ENCODE measurements around the gene ZNF585A.
"Not testable (repeated sequence)": the region's sequence is repeated elsewhere in the genome, so short reads cannot be mapped to it uniquely, and the experiment has no call there.

Gene ZNF585A

DNA sequence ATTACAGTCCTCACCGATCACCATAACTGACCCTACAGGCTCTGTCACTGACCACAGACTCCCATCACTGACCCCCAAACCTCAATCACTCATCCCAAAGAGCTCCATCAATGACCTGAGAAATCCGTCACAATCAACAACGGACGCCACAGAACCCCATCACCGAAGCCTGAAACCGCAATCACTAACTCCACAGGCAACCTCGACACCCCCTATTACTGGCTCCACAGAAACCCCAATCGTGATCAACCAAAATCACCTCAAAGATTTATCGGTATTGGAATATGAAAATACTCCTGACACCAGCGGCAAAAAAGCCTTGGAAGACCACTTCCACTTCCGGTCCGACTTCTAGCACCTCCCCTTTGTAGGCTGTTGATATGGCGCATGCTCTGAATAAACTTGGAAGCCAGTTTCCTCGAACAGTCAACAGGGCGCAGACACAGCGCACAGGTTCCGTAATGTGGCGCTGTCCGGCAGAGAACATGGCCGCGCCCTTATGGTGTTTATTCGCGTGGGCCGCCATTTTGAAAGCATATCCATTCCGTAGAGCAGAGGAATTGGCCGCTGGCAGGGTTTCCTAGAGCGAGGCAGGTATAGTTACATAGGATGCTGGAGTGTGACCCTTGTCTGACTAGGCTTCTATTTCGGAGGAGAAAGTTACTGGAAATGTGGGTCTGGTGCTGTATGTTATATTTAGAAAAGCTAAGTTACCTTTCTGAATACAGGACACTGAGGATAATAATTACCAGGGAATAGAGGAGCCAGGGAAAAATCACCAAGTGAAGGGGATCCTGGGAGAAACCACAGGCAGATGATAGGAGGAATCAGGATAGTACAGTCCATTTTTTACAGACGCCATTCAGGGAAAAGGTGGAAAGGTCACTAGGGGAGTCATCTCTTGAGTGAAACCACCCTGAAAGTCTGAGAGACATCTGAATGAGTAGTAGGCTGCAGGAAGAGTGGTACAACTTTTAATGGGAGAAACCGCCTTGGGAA, at the start of gene ZNF585A:
Gene ZNF585A, minus strand, starts transcription at position 328 of the 999 bp plus-strand sequence. CDS start 2,785 bp downstream, outside the sequence.
- DNase-seq (ENCODE audit: low spot score) = peak; percentile 99

DNA sequence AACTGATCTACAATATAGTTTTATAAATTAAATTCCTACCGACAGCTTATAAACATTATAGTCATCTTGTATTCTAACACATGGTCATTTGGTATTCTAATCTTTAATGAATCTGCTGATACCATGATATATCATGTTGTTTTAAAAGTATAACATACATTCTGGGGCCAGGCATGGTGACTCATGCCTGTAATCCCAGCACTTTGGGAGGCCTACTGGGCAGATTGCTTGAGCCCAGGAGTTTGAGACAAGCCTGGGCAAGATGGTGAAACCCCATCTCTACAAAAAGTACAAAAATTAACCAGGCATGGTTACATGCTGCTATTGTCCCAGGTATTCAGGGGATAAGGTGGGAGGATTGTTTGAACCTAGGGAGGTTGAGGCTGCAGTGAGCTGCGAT, 48.6 kb upstream of the ZNF585A start:
- no peak for DNase-seq (ENCODE audit: low spot score)

GRCh38 chr19:37220383-37220782, 47.9 kb upstream of the ZNF585A start:
- no peak for DNase-seq (ENCODE audit: low spot score)

GRCh38 chr19:37218592-37218935, 46.1 kb upstream of the ZNF585A start:
- DNase-seq (ENCODE audit: low spot score) = no peak

- peak; percentile 97 for DNase-seq (ENCODE audit: low spot score)
Measured at GRCh38 chr19:37217775-37218591, 45.5 kb upstream of the ZNF585A start, which contains the start of gene ZNF383. TSS of gene ZNF383 (plus strand) at chr19:37218214. CDS start at chr19:37230454, 12,240 bp downstream.

DNA sequence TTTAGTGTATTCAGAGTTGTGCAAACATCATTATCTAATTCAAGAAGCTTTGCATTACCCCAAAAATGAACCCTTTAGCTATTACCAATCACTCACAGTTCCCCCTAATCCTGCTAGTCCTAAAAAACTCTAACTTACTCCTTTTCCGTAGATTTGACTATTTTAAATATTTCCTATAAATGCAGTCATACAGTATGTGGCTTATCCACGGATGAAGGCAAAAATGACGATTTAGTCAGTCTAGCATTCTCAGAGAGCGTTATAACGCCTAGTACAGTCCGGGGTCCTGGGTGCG, 44.9 kb upstream of the ZNF585A start:
- DNase-seq (ENCODE audit: low spot score) = no peak

DNA sequence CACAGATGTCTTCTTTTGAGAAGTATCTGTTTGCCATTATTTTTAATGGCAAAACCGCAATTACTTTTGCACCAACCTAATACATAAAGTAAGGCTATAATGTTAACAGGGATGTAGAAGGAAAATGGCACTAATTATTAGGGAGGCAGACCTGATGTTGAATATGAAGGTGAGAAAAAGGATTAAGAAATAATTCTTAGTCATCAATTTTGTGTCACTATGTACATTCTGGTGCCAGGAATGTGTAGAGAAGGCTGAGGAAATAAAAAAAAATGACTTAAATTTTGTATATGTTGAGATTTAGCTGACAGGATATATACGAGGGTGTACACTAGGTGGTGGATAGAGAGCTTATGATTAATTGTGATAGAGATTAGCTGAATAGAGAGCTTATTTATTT, 25.3 kb upstream of the ZNF585A start:
- DNase-seq (ENCODE audit: low spot score) = no peak

DNA sequence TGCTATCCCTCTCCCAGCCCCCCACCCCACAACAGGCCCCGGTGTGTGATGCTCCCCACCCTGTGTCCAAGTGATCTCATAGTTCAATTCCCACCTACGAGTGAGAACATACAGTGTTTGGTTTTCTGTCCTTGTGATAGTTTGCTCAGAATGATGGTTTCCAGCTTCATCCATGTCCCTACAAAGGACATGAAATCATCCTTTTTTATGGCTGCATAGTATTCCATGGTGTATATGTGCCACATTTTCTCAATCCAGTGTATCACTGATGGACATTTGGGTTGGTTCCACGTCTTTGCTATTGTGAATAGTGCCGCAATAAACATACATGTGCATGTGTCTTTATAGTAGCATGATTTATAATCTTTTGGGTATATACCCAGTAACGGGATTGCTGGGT, 24.6 kb upstream of the ZNF585A start:
- DNase-seq (ENCODE audit: low spot score) = not testable (repeated sequence)

DNA sequence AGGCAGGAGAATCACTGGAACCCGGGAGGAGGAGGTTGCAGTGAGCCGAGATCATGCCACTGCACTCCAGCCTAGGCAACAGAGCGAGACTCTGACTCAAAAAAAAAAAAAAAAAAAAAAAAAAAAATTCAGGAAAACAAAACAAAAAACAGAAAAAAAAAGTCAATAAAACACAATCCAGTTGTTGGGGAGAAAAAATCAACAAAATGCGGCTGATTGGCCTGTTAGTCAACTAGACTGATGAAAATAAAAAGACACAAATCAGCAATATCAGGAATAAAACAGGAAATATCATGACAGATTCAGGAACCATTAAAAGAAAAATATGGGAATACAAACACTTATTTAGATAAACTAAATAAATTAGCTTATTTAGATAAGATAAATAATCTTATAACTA, 22.8 kb upstream of the ZNF585A start:
- DNase-seq (ENCODE audit: low spot score) = not testable (repeated sequence)

DNA sequence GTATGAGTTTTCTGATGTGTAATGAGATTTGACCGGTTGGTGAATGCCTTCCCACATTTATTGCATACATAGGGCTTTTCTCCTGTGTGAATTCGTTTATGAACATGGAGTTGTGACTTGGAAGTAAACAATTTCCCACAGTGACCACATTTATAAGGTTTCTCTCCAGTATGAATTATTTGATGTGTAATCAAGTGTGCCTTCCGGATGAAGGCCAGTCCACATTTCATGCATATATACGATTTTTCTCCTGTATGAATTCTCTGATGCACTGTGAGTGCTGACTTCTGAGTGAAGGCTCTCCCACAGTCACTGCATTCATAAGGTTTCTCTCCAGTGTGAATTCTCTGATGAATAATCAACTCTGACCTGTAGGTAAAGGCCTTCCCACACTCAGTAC, 13.6 kb upstream of the ZNF585A start:
- not testable (repeated sequence) for DNase-seq (ENCODE audit: low spot score)

DNA sequence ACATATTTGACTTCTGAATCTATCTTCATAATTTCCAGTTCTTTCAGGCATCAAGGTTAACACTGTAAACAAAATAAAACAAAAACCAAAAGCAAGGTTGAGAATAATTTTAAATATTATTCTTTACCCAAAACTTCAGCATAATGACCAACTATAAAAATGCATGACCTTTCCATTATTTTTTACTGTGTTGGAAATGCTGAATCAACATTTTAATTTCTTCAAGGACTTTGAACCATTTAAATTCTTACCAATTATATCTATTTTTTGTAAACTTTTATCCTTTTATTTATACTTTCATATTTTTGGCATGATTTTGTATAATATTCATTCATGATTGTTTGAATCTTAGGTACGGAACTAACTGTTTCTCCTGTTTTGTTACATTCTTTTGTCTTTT, 6.9 kb downstream of the ZNF585A start:
- no peak for DNase-seq (ENCODE audit: low spot score)

DNA sequence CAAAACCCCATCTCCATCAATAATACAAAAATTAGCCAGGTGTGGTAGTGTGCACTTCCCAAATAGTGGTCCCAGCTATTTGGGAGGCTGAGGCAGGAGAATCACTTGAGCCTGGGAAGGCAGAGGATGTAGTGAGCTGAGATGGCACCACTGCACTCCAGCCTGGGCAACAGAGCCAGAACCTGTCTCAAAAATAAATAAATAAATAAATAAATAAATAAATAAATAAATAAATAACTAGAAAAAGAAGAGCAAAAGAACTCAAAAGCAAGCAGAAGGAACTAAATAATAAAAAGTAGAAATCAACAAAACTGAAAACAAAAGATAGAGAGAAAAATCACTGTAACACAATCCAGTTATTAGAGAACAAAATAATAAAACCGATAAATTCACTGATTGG, 12.3 kb downstream of the ZNF585A start:
- no peak for DNase-seq (ENCODE audit: low spot score)

DNA sequence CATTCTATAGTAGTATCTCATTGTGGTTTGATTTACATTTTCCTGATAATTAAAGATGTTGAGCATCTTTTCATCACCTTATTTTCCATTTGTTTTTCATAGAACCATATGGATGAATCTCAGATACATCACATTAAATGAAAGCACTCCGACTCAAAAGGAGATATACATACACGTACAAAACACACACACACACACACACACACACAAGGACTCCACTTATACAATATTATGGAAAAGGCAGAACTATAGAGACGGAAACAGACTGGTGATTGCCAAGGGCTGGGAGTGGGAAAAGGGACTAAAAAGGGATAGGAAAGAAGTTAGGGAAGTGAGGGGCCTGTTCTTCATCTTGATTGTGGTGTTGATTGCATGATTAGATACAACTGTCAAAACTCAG, 24.3 kb downstream of the ZNF585A start:
- no peak for DNase-seq (ENCODE audit: low spot score)

GRCh38 chr19:37136111-37136510, 36.4 kb downstream of the ZNF585A start:
- no peak for DNase-seq (ENCODE audit: low spot score)

- no peak for DNase-seq (ENCODE audit: low spot score)
Measured at GRCh38 chr19:37128821-37129177, 43.7 kb downstream of the ZNF585A start.

DNA sequence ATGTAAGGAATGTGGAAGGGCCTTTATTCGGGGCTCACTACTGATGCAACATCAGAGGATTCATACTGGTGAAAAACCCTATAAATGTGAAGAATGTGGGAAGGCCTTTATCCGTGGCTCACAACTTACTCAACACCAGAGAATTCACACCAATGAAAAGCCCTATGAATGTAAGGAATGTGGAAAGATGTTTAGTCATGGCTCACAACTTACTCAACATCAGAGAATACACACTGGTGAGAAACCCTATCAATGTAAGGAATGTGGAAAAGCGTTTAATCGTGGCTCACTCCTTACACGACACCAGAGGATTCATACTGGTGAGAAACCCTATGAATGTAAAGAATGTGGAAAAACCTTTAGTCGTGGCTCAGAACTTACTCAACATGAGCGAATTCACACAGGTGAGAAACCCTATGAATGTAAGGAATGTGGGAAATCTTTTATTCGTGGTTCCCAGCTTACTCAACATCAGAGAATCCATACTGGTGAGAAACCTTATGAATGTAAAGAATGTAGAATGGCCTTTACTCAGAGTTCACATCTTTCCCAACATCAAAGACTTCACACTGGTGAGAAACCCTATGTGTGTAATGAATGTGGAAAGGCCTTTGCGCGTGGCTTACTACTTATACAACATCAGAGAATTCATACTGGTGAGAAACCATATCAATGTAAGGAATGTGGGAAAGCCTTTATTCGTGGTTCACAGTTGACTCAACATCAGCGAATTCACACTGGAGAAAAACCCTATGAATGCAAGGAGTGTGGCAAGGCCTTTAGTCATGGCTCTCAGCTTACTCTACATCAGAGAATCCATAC, 44.3 kb downstream of the ZNF585A start:
- DNase-seq (ENCODE audit: low spot score) = no peak

DNA sequence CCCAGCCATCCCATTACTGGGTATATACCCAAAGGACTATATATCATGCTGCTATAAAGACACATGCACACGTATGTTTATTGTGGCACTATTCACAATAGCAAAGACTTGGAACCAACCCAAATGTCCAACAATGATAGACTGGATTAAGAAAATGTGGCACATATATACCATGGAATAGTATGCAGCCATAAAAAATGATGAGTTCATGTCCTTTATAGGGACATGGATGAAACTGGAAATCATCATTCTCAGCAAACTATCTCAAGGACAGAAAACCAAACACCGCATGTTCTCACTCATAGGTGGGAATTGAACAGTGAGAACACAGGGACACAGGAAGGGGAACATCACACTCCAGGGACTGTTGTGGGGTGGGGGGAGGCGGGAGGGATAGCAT, 50.4 kb downstream of the ZNF585A start:
- DNase-seq (ENCODE audit: low spot score) = not testable (repeated sequence)

- no peak for DNase-seq (ENCODE audit: low spot score)
Measured at GRCh38 chr19:37114001-37114400, 58.5 kb downstream of the ZNF585A start.

DNA sequence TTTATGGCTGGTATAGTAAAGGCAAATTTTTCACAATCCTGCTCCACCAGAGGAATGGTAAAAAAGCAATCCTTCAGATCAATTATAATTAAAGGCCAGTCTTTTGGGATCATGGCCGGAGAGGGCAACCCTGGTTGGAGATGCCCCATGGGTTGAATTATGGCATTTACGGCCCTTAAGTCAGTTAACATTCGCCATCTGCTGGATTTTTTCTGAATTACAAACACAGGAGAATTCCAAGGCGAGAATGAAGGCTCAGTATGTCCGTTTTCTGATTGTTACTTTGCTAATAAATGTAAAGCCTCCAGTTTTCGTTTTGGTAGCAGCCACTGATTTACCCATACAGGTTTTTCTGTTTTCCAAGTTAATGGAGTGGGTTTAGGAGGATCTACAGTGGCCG, 60.7 kb downstream of the ZNF585A start:
- not testable (repeated sequence) for DNase-seq (ENCODE audit: low spot score)

- DNase-seq (ENCODE audit: low spot score) = not testable (repeated sequence)
Measured at GRCh38 chr19:37104135-37104534, 68.4 kb downstream of the ZNF585A start.

GRCh38 chr19:37098570-37098969, 73.9 kb downstream of the ZNF585A start:
- DNase-seq (ENCODE audit: low spot score) = no peak

- DNase-seq (ENCODE audit: low spot score) = no peak
Measured at GRCh38 chr19:37095859-37096258, 76.6 kb downstream of the ZNF585A start.

Measured in pons (tissue), 1 donor.